HS-27A (cell line): ENCODE measurements around the gene TSC2.
"Not testable (repeated sequence)": the region's sequence is repeated elsewhere in the genome, so short reads cannot be mapped to it uniquely, and the experiment has no call there.

Experiments used
- DNase-seq: peaks from one replicate; pipeline ENCODE4 v3.0.0-alpha.2; 2012; ENCODE audit warnings: low read depth, missing footprints

The TSC2 gene

GRCh38 chr16:2009791-2010510 lies 37.8 kb upstream of the TSC2 start, which contains the start of gene ZNF598:
TSS of gene ZNF598 (minus strand) at chr16:2009821.
- DNase-seq = peak; percentile 47

GRCh38 chr16:2011726-2012125 lies 36.1 kb upstream of the TSC2 start:
- DNase-seq = not testable (repeated sequence)

- DNase-seq = no peak
These were observed 34.3 kb upstream of the TSC2 start for GRCh38 chr16:2013527-2013926.

DNA sequence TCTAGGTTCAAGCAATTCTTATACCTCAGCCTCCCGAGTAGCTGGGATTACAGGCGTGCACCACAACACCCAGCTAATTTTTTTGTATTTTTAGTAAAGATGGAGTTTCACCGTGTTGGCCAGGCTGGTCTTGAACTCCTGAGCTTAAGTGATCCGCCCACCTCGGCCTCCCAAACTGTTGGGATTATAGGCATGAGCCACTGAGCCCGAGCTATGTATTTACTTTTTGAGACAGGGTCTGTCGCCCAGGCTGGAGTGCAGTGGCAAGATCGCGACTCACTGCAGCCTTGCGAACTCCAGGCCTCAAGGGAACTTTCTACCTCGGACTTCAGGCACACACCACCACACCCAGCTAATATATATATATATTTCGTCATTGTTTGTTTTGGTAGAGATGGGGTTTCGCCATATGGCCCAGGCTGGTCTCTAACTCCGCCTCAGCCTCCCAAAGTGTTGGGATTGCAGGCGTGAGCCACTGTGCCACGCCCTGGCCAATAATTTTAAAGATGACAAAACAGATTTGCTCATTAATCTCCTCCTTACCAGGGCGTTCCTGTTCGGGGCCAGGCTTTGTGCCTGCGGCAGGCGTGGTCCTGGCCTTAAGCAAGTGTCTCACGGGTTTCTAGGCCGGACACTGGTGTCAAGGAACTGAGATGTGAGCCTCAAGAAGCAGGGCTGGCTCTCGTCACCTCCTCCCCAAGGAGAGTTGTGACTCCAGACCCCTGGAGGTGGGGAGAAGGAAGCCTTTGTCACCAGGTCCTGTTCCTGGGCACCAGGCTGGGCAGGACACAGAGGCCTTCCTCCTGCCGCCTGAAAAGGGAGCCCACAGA lies 32.5 kb upstream of the TSC2 start:
- no peak for DNase-seq

- no peak for DNase-seq
These were observed 31.9 kb upstream of the TSC2 start for GRCh38 chr16:2015947-2016208.

DNA sequence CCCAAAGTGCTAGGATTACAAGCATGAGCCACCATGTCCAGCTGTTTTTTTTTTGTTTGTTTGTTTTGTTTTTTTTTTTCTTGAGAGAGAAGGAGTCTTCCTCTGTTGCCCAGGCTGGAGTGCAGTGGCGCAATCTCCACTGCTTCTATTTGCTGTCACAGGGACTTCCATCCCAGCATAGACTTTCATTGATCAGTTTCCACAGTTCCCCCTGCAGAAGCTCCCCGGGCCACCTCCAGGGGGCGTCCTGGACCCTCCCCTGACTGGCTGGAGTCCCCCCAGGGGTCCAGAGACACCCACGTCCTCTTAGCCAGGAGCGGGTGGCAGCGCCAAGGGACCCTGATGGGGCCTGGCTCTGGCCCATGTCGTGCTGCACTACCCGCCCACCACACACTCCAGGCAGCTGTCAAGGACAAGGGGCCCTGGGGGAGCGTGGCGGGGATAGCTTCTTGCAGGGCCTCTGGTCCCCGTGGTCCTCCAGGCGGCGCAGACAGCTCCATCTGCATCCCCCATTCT lies 31.3 kb upstream of the TSC2 start:
- no peak for DNase-seq

- no peak for DNase-seq
These were observed 28.3 kb upstream of the TSC2 start, which contains the start of gene NPW for GRCh38 chr16:2019518-2019920. TSS of gene NPW (plus strand) at chr16:2019785.

DNA sequence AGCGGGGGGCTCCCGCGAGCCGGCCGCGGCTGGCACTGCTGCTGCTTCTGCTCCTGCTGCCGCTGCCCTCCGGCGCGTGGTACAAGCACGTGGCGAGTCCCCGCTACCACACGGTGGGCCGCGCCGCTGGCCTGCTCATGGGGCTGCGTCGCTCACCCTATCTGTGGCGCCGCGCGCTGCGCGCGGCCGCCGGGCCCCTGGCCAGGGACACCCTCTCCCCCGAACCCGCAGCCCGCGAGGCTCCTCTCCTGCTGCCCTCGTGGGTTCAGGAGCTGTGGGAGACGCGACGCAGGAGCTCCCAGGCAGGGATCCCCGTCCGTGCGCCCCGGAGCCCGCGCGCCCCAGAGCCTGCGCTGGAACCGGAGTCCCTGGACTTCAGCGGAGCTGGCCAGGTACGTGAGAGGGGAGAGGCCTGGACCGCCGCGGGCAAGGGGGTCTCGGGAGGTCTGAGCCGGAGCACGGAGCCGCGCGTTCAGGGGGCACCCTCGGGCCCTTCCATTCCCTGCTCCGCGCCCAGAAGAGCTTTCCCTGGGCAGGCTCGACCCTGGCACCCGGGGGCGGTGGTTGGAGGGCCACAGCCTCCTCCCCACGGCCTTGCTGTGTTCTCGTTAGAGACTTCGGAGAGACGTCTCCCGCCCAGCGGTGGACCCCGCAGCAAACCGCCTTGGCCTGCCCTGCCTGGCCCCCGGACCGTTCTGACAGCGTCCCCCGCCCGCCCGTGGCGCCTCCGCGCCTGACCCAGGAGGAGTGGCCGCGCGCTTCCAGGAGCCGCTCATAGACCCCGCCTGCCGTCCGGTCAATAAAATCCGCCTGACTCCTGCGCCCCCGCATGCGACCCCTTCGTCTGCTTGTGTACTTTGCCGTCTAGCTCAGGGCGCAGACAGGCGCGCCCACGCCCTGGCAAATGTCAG lies 27.6 kb upstream of the TSC2 start:
- DNase-seq = no peak

DNA sequence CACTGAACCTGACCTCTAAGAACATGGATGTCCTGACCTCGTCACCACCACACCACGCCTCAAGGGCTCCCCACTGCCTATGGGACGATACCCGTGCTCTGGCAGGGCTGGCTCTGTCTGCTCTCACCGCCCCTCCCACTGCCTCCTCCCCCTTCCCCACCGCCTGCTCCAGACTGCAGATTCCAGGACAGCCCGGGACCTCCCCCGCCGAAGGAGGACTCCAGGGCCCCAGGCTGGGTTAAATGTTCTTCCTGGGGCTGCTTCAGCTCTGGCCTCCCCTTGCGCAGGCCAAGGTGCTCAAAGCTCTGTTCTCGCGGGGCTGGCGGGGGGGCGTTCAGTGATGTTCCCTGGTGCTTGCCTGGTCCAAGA lies 25.1 kb upstream of the TSC2 start:
- DNase-seq = no peak

- peak; percentile 64 for DNase-seq
These were observed 24.4 kb upstream of the TSC2 start for GRCh38 chr16:2023092-2024031.

DNA sequence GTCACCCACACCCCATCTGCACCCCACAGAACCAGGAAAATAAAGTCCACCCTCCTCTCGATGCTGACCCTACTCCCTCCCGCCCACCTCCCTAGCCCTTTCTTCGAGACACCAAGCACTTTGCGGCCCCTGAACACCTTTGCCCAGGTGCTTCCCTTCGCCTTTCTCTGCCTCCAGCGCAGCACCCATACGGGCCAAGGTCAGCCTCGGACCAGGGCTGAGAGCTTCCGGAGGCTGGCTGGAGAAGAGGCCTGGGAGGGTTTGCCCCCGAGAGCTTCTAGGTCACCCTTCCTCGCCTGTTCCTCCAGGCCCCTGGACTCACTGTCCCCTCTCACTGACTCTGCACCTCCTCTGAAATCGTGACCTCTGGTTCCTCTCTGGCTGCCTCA lies 23.8 kb upstream of the TSC2 start:
- DNase-seq = no peak

GRCh38 chr16:2025251-2025650 lies 22.5 kb upstream of the TSC2 start:
- no peak for DNase-seq

DNA sequence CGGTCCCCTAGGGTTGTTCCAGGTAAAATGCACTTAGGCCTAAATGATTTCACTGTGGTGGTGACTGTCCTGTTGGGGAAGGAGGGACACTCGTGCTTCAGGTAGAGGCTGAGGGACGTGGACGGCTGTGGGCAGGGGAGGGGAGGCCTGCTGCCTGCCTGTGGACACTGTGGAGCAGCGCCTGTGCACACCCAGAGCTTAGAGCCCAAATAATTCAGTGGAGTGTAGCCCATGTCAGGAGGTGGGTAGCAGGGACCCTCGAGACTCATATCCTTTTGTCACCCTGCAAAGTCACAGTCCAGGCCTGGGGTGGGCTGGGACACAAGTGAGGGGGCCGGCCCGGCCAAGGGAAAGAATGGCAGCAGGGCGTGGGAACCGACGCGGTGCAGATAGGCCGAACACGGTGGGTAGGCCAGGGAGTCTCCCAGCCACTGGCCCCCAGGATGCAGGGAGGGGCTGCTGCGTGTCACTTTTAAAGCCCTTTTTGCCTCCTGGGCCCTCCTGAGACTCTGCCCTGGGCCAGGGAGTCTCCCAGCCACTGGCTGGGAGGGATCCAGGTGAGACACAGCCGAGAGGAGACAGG lies 21.8 kb upstream of the TSC2 start:
- DNase-seq = no peak

DNA sequence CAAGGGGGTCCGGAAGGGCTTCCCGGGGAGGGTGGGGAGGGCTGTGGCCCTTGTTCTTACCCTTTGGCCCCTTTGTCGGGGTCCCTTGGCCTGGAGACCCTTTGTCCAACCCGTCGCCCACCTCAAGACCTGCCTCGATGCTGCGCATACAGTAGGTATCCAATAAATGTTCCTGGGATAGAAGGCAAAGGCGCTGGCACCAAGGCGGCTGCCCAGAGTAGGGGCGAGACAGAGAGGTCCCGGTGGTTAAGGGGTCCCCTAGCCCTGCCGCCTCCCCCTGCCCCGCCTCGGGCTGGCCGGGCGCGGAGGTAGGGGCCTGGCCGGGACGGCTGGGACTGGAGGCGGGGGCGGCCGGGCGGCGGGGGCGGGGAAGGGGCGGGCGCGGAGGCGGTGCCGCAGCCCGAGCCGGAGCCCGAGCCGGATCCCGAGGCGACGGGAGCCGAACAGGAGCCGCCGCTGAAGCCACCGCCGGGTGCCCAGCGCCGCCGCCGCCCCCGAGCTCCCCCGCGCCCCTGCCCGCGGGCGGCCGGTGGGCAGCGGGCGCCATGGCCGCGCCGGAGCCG lies 21.2 kb upstream of the TSC2 start, which contains the start of gene NHERF2:
TSS of gene NHERF2 (plus strand) at position 442 of the 563 bp plus-strand sequence. CDS start at position 546, 104 bp downstream.
- no peak for DNase-seq

- DNase-seq = no peak
These were observed 20.5 kb upstream of the TSC2 start for GRCh38 chr16:2027024-2028010.

- no peak for DNase-seq
These were observed 19.6 kb upstream of the TSC2 start for GRCh38 chr16:2028146-2028545.

DNA sequence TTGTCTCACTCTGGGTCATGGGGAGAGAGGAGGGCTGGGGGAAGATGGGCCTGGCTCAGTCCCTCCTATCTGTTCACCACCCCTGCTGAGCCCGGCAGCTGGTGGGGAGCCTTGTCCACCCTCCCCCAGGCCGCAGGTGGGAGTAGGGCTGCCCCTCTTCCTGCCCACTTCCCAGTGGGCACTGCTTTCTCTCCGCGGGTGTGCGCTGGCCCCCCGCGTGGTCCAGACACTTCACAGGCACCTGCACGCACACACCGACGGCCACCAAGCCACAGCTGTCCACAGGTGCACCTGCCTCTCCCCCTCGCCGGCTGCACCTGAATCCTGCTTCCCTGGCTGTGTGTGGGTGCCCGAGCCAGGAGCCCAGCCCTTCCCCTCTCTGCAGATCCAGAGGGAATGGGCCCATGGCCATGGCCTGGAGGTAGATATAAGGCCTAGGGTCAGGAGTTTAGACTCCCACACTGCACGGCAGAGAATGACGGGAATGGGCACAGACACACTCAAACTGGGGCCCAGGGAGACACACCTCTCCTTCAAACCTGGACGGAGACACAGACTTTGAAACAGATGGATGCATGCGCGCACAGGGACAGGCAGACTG lies 19.1 kb upstream of the TSC2 start:
- DNase-seq = no peak

- no peak for DNase-seq
These were observed 18.4 kb upstream of the TSC2 start for GRCh38 chr16:2029350-2029749.

GRCh38 chr16:2030036-2030435 lies 17.7 kb upstream of the TSC2 start:
- DNase-seq = no peak
